BLaER1 (cell line): ENCODE measurements around the gene LRFN2.

ENCODE experiments used
- H3K27ac ChIP-seq: shearing (Covaris generic); formaldehyde crosslinking; 2 replicates; pipeline ENCODE4 v1.8.1; 2022
- H3K27me3 ChIP-seq: shearing (Covaris generic); formaldehyde crosslinking; 2 replicates; pipeline ENCODE4 v1.8.1; 2022
- H3K36me3 ChIP-seq: shearing (Covaris generic); formaldehyde crosslinking; 2 replicates; pipeline ENCODE4 v1.8.1; 2022
- H3K4me1 ChIP-seq: shearing (Covaris generic); formaldehyde crosslinking; 2 replicates; pipeline ENCODE4 v1.8.1; 2022
- H3K4me2 ChIP-seq: shearing (Covaris generic); formaldehyde crosslinking; 2 replicates; pipeline ENCODE4 v1.8.1; 2022
- H3K4me3 ChIP-seq: shearing (Covaris generic); formaldehyde crosslinking; 2 replicates; pipeline ENCODE4 v1.8.1; 2022
- H3K9ac ChIP-seq: shearing (Covaris generic); formaldehyde crosslinking; 2 replicates; pipeline ENCODE4 v1.8.1; 2022
- H3K9me3 ChIP-seq: shearing (Covaris generic); formaldehyde crosslinking; 2 replicates; pipeline ENCODE4 v1.8.1; 2022
- H4K20me1 ChIP-seq: shearing (Covaris generic); formaldehyde crosslinking; 2 replicates; pipeline ENCODE4 v1.8.1; 2022
- Cebpa-rat ChIP-seq: shearing (Covaris generic); IDR thresholded peaks from 2 replicates; pipeline ENCODE4 v1.8.1; 2022

The LRFN2 gene

GRCh38 chr6:40369891-40370290, 217.3 kb downstream of the LRFN2 start:
- Histone ChIP-seq H3K4me2 (peak overlapping the region; percentile 10), H3K27me3 (no peaks in the 10 kb centered on the region), H3K9me3 (peaks cover 6% of the 10 kb centered on the region), H3K27ac (no peak overlapping the region), H3K36me3 (no peaks in the 10 kb centered on the region), H3K4me1 (peaks cover 14% of the 10 kb centered on the region), H4K20me1 (no peaks in the 10 kb centered on the region), H3K9ac (no peak overlapping the region), H3K4me3 (no peak overlapping the region)
- no peak for TF ChIP-seq Cebpa-rat

GRCh38 chr6:40369042-40369441, 218.1 kb downstream of the LRFN2 start:
- H3K27me3 ChIP-seq = no peaks in the 10 kb centered on the region
- no peak overlapping the region for H3K4me3 ChIP-seq
- H3K4me1 ChIP-seq = peaks cover 14% of the 10 kb centered on the region
- H3K9me3 ChIP-seq = peaks cover 6% of the 10 kb centered on the region
- TF ChIP-seq Cebpa-rat = no peak
- H3K9ac ChIP-seq = no peak overlapping the region
- no peaks in the 10 kb centered on the region for H4K20me1 ChIP-seq
- no peaks in the 10 kb centered on the region for H3K36me3 ChIP-seq
- H3K4me2 ChIP-seq = no peak overlapping the region
- H3K27ac ChIP-seq = no peak overlapping the region

- TF ChIP-seq Cebpa-rat = no peak
- Histone ChIP-seq H3K4me1 (no peaks in the 10 kb centered on the region), H3K27me3 (no peaks in the 10 kb centered on the region; the same call in 1 of the 2 replicates), H3K4me2 (no peak overlapping the region), H3K9me3 (peaks cover 5% of the 10 kb centered on the region), H3K4me3 (no peak overlapping the region), H4K20me1 (no peaks in the 10 kb centered on the region), H3K27ac (no peak overlapping the region), H3K36me3 (no peaks in the 10 kb centered on the region), H3K9ac (no peak overlapping the region)
Observed at GRCh38 chr6:40362859-40363258, 224.3 kb downstream of the LRFN2 start.

- H3K4me1 ChIP-seq = no peaks in the 10 kb centered on the region
- no peak for TF ChIP-seq Cebpa-rat
- no peak overlapping the region for H3K4me2 ChIP-seq
- no peak overlapping the region for H3K4me3 ChIP-seq
- no peaks in the 10 kb centered on the region for H3K9me3 ChIP-seq
- no peak overlapping the region for H3K9ac ChIP-seq
- no peaks in the 10 kb centered on the region; the same call in 1 of the 2 replicates for H3K27me3 ChIP-seq
- no peaks in the 10 kb centered on the region for H3K36me3 ChIP-seq
- H4K20me1 ChIP-seq = no peaks in the 10 kb centered on the region
- no peak overlapping the region for H3K27ac ChIP-seq
Observed at GRCh38 chr6:40359808-40360207, 227.4 kb downstream of the LRFN2 start.

GRCh38 chr6:40358473-40359460, 228.4 kb downstream of the LRFN2 start:
- H3K4me2 ChIP-seq = no peak overlapping the region
- no peak overlapping the region for H3K9ac ChIP-seq
- no peaks in the 10 kb centered on the region for H3K9me3 ChIP-seq
- no peak overlapping the region for H3K4me3 ChIP-seq
- H3K27me3 ChIP-seq = no peaks in the 10 kb centered on the region; the same call in 1 of the 2 replicates
- no peaks in the 10 kb centered on the region for H4K20me1 ChIP-seq
- H3K4me1 ChIP-seq = no peaks in the 10 kb centered on the region
- H3K27ac ChIP-seq = no peak overlapping the region
- H3K36me3 ChIP-seq = no peaks in the 10 kb centered on the region
- no peak for TF ChIP-seq Cebpa-rat

- Histone ChIP-seq H3K9ac (no peak overlapping the region), H3K9me3 (no peaks in the 10 kb centered on the region), H4K20me1 (no peaks in the 10 kb centered on the region), H3K4me3 (no peak overlapping the region), H3K27me3 (no peaks in the 10 kb centered on the region; the same call in 1 of the 2 replicates), H3K36me3 (no peaks in the 10 kb centered on the region), H3K4me2 (no peak overlapping the region), H3K27ac (no peak overlapping the region), H3K4me1 (no peaks in the 10 kb centered on the region)
- TF ChIP-seq Cebpa-rat = no peak
Observed at GRCh38 chr6:40356242-40356910, 230.8 kb downstream of the LRFN2 start.

- Histone ChIP-seq H3K4me3 (no peak overlapping the region), H3K4me1 (no peaks in the 10 kb centered on the region), H3K36me3 (no peaks in the 10 kb centered on the region), H3K9ac (no peak overlapping the region), H3K4me2 (no peak overlapping the region), H3K27ac (no peak overlapping the region), H3K9me3 (no peaks in the 10 kb centered on the region), H3K27me3 (no peaks in the 10 kb centered on the region; the same call in 1 of the 2 replicates), H4K20me1 (no peaks in the 10 kb centered on the region)
- TF ChIP-seq Cebpa-rat = no peak
Observed at GRCh38 chr6:40355532-40355931, 231.6 kb downstream of the LRFN2 start.

GRCh38 chr6:40355066-40355465, 232.1 kb downstream of the LRFN2 start:
- no peaks in the 10 kb centered on the region; the same call in 1 of the 2 replicates for H3K27me3 ChIP-seq
- no peaks in the 10 kb centered on the region for H3K4me1 ChIP-seq
- H3K4me3 ChIP-seq = no peak overlapping the region
- H3K36me3 ChIP-seq = no peaks in the 10 kb centered on the region
- no peak overlapping the region for H3K9ac ChIP-seq
- H3K27ac ChIP-seq = no peak overlapping the region
- no peaks in the 10 kb centered on the region for H3K9me3 ChIP-seq
- no peak overlapping the region for H3K4me2 ChIP-seq
- H4K20me1 ChIP-seq = no peaks in the 10 kb centered on the region
- TF ChIP-seq Cebpa-rat = no peak

GRCh38 chr6:40353967-40354452, 233.2 kb downstream of the LRFN2 start:
- no peak overlapping the region for H3K4me2 ChIP-seq
- no peak overlapping the region for H3K4me3 ChIP-seq
- no peak overlapping the region for H3K9ac ChIP-seq
- no peaks in the 10 kb centered on the region for H4K20me1 ChIP-seq
- H3K4me1 ChIP-seq = no peaks in the 10 kb centered on the region
- no peaks in the 10 kb centered on the region for H3K36me3 ChIP-seq
- H3K27me3 ChIP-seq = no peaks in the 10 kb centered on the region
- TF ChIP-seq Cebpa-rat = no peak
- H3K27ac ChIP-seq = no peak overlapping the region
- no peaks in the 10 kb centered on the region for H3K9me3 ChIP-seq
